K562 (cell line): Measurements from ENCODE around the gene RFLNA. TPM values are rescaled to one million over a fixed set of nuclear protein-coding genes. Genes with fewer than 3 reads are reported as not detected.

ENCODE experiments used
- ATAC-seq: fragments of 200-7000 bp; cut with Tn5 transposase; 3 replicates; pipeline ENCODE4 v1.9.1; 2020; ENCODE audit warnings: moderate library complexity
- BruUV-seq: library from RNA; stranded (reverse); fragments of 400-500 nt; replicated peaks from 2 replicates; lab custom pipeline; 2021; lab: Mats Ljungman, UMichigan
- CTCF ChIA-PET: fragments of 300-600 bp; formaldehyde crosslinking; extraction: SDS; loops from one replicate; lab custom pipeline; 2021; ENCODE audit warnings: low intra/inter-chr PET ratio; lab: Yijun Ruan, JAX
- POLR2A ChIA-PET: fragments of 300-600, 350-650 bp; sonication (Branson Sonifier 250); formaldehyde crosslinking; extraction: SDS; loops from one replicate; lab custom pipeline; 2021; ENCODE audit warnings: antibody characterized with exemption, inconsistent platforms; lab: Yijun Ruan, JAX
- DNase-seq, 4 experiments: peaks; one replicate each; pipeline versions ENCODE4 v3.0.0 to v3.0.0-alpha.2; 2011 to 2018; ENCODE audit warnings: low spot score in 3 of 4, mixed read lengths in 3 of 4; ENCODE audit errors: extremely low read depth in 1 of 4
- FAIRE-seq: peaks from 2 replicates; lab custom pipeline; 2011; peaks lifted over from hg19 to GRCh38; lab: Jason Lieb, UNC
- H2AFZ ChIP-seq: 2 replicates; pipeline ENCODE4 v1.6.0; 2011; ENCODE audit warnings: low read depth, low read length, control low read depth, inconsistent platforms
- H3K27ac ChIP-seq: fragments of 200-600 bp; 3 replicates; pipeline ENCODE4 v1.8.0; 2011; ENCODE audit warnings: low read depth, mild to moderate bottlenecking, control low read depth, inconsistent platforms, low read length, moderate library complexity, mixed read lengths; ENCODE audit errors: extremely low read depth
- H3K27me3 ChIP-seq, 2 experiments: fragments of 300-600 bp in 1 of 2; 2 replicates in 1 of 2; 3 replicates in 1 of 2; pipeline versions ENCODE4 v1.6.0 to v1.8.0; 2011; ENCODE audit warnings: inconsistent platforms in 2 of 2, low read length in 2 of 2, mild to moderate bottlenecking in 1 of 2, mixed read lengths in 1 of 2, moderate library complexity in 1 of 2; ENCODE audit not compliant: control insufficient read depth in 2 of 2, insufficient read depth in 2 of 2
- H3K36me3 ChIP-seq: fragments of 300-600 bp; 3 replicates; pipeline ENCODE4 v1.8.0; 2011; ENCODE audit warnings: mild to moderate bottlenecking, low read length, inconsistent platforms; ENCODE audit not compliant: control insufficient read depth, insufficient read depth
- H3K4me1 ChIP-seq, 2 experiments: fragments of 200-600 bp in 1 of 2; replicated peaks in 1 of 2; 2 replicates in 1 of 2; 3 replicates in 1 of 2; pipeline versions ENCODE4 v1.5.1 to v1.8.0; 2011; ENCODE audit warnings: inconsistent platforms in 2 of 2, low read length in 2 of 2, mild to moderate bottlenecking in 1 of 2, mixed read lengths in 1 of 2, moderate library complexity in 1 of 2; ENCODE audit not compliant: control insufficient read depth in 2 of 2, insufficient read depth in 2 of 2
- H3K4me2 ChIP-seq: 2 replicates; pipeline ENCODE4 v1.6.1; 2011; ENCODE audit warnings: low read length, control low read depth, inconsistent platforms, mixed read lengths; ENCODE audit not compliant: insufficient read depth
- H3K4me3 ChIP-seq: fragments of 200-600 bp; sonication (generic), shearing (Covaris generic); 2 replicates; pipeline ENCODE4 v1.5.1; 2016; ENCODE audit warnings: control low read depth, inconsistent platforms
- H3K79me2 ChIP-seq: fragments of 200-600 bp; 3 replicates; pipeline ENCODE4 v1.8.0; 2011; ENCODE audit warnings: low read length, inconsistent platforms; ENCODE audit not compliant: control insufficient read depth, insufficient read depth
- H3K9ac ChIP-seq, 2 experiments: 2 replicates each; pipeline versions ENCODE4 v1.6.0 to v1.6.1; 2011; ENCODE audit warnings: low read depth in 2 of 2, low read length in 2 of 2, control low read depth in 1 of 2, inconsistent platforms in 1 of 2, mild to moderate bottlenecking in 1 of 2, mixed read lengths in 1 of 2; ENCODE audit not compliant: insufficient read depth in 1 of 2
- H3K9me1 ChIP-seq: one replicate; pipeline ENCODE4 v1.6.0; 2011; ENCODE audit warnings: inconsistent platforms, mild to moderate bottlenecking, low read length, moderate library complexity; ENCODE audit not compliant: control insufficient read depth, insufficient read depth
- H3K9me3 ChIP-seq: replicated peaks from 2 replicates; pipeline ENCODE4 v1.5.1; 2011; ENCODE audit warnings: low read depth, low read length, inconsistent platforms; ENCODE audit not compliant: control insufficient read depth, insufficient read depth
- H4K20me1 ChIP-seq: replicated peaks from 2 replicates; pipeline ENCODE4 v1.6.1; 2011; ENCODE audit warnings: low read length, inconsistent platforms, mixed read lengths; ENCODE audit not compliant: control insufficient read depth, insufficient read depth
- SMARCB1 ChIP-seq: IDR thresholded peaks from 2 replicates; pipeline ENCODE4 v1.6.1; 2011; ENCODE audit warnings: improper control_type of control experiment, low read depth; ENCODE audit not compliant: insufficient read length
- SP1 ChIP-seq: sonication (generic); formaldehyde crosslinking; IDR thresholded peaks from 2 replicates; pipeline ENCODE4 v1.8.1; 2022; ENCODE audit warnings: mild to moderate bottlenecking, missing genetic modification reagents
- SRF ChIP-seq, 2 experiments: fragments of 250-450, 450-650 bp in 1 of 2; sonication (Bioruptor Pico) in 1 of 2; sonication (generic) in 1 of 2; formaldehyde crosslinking; IDR thresholded peaks; 2 replicates each; pipeline versions ENCODE4 v1.5.0 to v1.5.1; 2020 to 2022; ENCODE audit warnings: mild to moderate bottlenecking in 1 of 2, missing genetic modification reagents in 1 of 2
- U2AF2 ChIP-seq: fragments of 200-400 bp; formaldehyde crosslinking; optimal IDR thresholded peaks from 2 replicates; pipeline ENCODE3; 2017; ENCODE audit warnings: low read depth, mild to moderate bottlenecking, low read length
- UBTF ChIP-seq, 2 experiments: IDR thresholded peaks; 2 replicates each; pipeline ENCODE4 v1.6.1; 2012; ENCODE audit warnings: improper control_type of control experiment in 2 of 2, low read depth in 2 of 2, low read length in 2 of 2, borderline replicate concordance in 1 of 2
- ZSCAN32 ChIP-seq: fragments of 450-650 bp; formaldehyde crosslinking; IDR thresholded peaks from 2 replicates; pipeline ENCODE4 v1.4.0; 2020; ENCODE audit warnings: mild to moderate bottlenecking, moderate library complexity
- WGBS: fragments of 100-300 bp; shearing (Covaris generic); methylation state at CpG from one replicate; pipeline ENCODE4 v1.1.6; 2016; ENCODE audit warnings: low coverage, mixed read lengths; ENCODE audit not compliant: insufficient coverage; ENCODE audit errors: missing lambda C conversion rate; 5-methylcytosine and 5-hydroxymethylcytosine counted together
- in situ Hi-C: fragments of 300-500 bp; cut with MboI; formaldehyde crosslinking; loops from 4 replicates; pipeline ENCODE4 v1.15.0; 2018; ENCODE audit warnings: inconsistent platforms, mixed read lengths
- intact Hi-C: fragments of 100-400 bp; cut with micrococcal nuclease; formaldehyde crosslinking; loops from 2 replicates; pipeline ENCODE4 v1.14.2; 2022
- polyA plus RNA-seq, 8 experiments: library from polyadenylated mRNA; depleted of rRNA in 4 of 8; stranded (reverse) in 5 of 8; unstranded in 3 of 8; fragments of >200 nt; fragmentation: Nextera tagmentation in 2 of 8; fragmentation: Illumina TruSeq in 1 of 8; extraction: Ambion mirVana in 2 of 8; extraction: Trizol in 1 of 8; gene quantifications; 2 replicates each; pipeline versions ENCODE4 v1.2.1 to v1.2.3, GENCODE V29; 2011 to 2014; ENCODE audit warnings: inconsistent platforms in 1 of 8, missing spikeins in 1 of 8
- total RNA-seq, 7 experiments: library from RNA; depleted of rRNA in 6 of 7; stranded (reverse); fragments of >200 nt in 6 of 7; fragmentation: Illumina TruSeq in 2 of 7; extraction: Trizol in 2 of 7; gene quantifications; 2 replicates each; pipeline versions ENCODE4 v1.2.1 to v1.2.3, GENCODE V29; 2011 to 2021; ENCODE audit warnings: low replicate concordance in 1 of 7
- TF ChIP-seq, protein P1 (sequence below): fragments of 450-650 bp; formaldehyde crosslinking; IDR thresholded peaks from 2 replicates; pipeline ENCODE4 v1.4.0; 2022; ENCODE audit warnings: missing genetic modification characterization
- TF ChIP-seq, protein P2 (sequence below): fragments of 450-650 bp; IDR thresholded peaks from 2 replicates; pipeline ENCODE4 v1.7.0; 2016; ENCODE audit warnings: borderline replicate concordance

RFLNA gene
- total and polyA plus RNA-seq, 9 of the 15 experiments (the other 6 are each of a cell fraction or from before 2014, with no cell fraction given), result not detected

DNA sequence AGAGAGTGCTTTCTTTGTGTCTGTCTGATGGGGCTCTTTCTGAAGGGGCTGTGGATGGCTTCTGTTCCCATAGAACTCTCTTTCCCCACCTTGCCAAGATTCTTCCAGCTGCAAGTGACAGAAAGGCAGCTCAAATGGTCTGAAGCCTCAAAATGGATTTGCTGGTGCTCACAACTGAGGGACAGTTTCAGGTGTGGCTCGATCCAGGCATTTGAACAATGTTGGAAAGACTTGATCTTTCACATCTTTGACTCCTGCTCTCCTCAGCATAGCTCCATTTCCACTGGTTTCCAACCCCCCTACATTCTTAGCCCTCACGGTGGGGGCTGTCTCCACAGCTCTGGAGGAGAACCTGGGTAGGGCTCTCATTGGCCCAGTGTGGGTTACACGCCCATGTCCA lies 15.9 kb downstream of the RFLNA start:
- Histone ChIP-seq H3K9me3 (no peaks in the 10 kb centered on the region), H3K27me3 (peaks cover 43 to 84% of the 10 kb centered on the region in 2 experiments), H3K4me1 (peaks cover 0 to 27% of the 10 kb centered on the region in 2 experiments; a peak in 2 of 5 replicates), H3K79me2 (no peaks in the 10 kb centered on the region), H3K36me3 (no peaks in the 10 kb centered on the region), H3K9me1 (no peaks in the 10 kb centered on the region), H3K27ac (no peak overlapping the region), H2AFZ (no peak overlapping the region), H3K4me2 (no peak overlapping the region), H3K9ac (no peak overlapping the region), H4K20me1 (peaks cover 9% of the 10 kb centered on the region; the same call in 1 of the 2 replicates), H3K4me3 (no peak overlapping the region)
- TF ChIP-seq, protein P1, sequence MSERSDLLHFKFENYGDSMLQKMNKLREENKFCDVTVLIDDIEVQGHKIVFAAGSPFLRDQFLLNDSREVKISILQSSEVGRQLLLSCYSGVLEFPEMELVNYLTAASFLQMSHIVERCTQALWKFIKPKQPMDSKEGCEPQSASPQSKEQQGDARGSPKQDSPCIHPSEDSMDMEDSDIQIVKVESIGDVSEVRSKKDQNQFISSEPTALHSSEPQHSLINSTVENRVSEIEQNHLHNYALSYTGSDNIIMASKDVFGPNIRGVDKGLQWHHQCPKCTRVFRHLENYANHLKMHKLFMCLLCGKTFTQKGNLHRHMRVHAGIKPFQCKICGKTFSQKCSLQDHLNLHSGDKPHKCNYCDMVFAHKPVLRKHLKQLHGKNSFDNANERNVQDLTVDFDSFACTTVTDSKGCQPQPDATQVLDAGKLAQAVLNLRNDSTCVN (CRISPR knock-in tag), result no peak
- TF ChIP-seq SRF (CRISPR knock-in tag; IDR thresholded peaks at IDR 0.05) (no peak), ZSCAN32 (CRISPR knock-in tag) (no peak), UBTF (IDR thresholded peaks at IDR 0.05; ENCODE audit: borderline replicate concordance in 1 of 2, low read depth in 2 of 2, low read length in 2 of 2) (no peak), U2AF2 (no peak), SMARCB1 (no peak), SP1 (CRISPR knock-in tag) (no peak)
- TF ChIP-seq, protein P2, sequence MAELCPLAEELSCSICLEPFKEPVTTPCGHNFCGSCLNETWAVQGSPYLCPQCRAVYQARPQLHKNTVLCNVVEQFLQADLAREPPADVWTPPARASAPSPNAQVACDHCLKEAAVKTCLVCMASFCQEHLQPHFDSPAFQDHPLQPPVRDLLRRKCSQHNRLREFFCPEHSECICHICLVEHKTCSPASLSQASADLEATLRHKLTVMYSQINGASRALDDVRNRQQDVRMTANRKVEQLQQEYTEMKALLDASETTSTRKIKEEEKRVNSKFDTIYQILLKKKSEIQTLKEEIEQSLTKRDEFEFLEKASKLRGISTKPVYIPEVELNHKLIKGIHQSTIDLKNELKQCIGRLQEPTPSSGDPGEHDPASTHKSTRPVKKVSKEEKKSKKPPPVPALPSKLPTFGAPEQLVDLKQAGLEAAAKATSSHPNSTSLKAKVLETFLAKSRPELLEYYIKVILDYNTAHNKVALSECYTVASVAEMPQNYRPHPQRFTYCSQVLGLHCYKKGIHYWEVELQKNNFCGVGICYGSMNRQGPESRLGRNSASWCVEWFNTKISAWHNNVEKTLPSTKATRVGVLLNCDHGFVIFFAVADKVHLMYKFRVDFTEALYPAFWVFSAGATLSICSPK, result no peak
- ChIA-PET CTCF (no interaction called here), POLR2A (interaction anchor here (1.5 kb wide), 1 partner anchor 9 kb away, joined by 7 read pairs; no protein-coding TSS in a partner anchor)
- no TSS peak for BruUV-seq
- in situ Hi-C loops (no loop called here), intact Hi-C loops (loop anchor here (10.0 kb wide), 1 partner anchor 464 kb away; no protein-coding TSS in a partner anchor)
- ATAC-seq (no peak; the same call in 2 of the 3 replicates), FAIRE-seq (no peak), DNase-seq (no peak)
- WGBS, result 2% methylated on average over 3 of the region's 3 CpGs
